OCI-LY1 (cell line): ENCODE results near the gene PRSS8.

Source experiments
- H2AFZ ChIP-seq: fragments of 200-600 bp; sonication (generic), shearing (Covaris generic); 2 replicates; pipeline ENCODE4 v1.6.0; 2014; ENCODE audit warnings: antibody characterized with exemption, mild to moderate bottlenecking, low read length
- H3F3A ChIP-seq: fragments of 200-600 bp; sonication (generic), shearing (Covaris generic); 2 replicates; pipeline ENCODE4 v1.6.0; 2014; ENCODE audit warnings: mild to moderate bottlenecking, antibody characterized with exemption, low read length, moderate library complexity; ENCODE audit not compliant: insufficient read depth
- H3K27ac ChIP-seq: fragments of 200-600 bp; sonication (generic); 2 replicates; pipeline ENCODE4 v1.5.1; 2014; ENCODE audit warnings: low read length, mixed run types, mild to moderate bottlenecking, low read depth; ENCODE audit not compliant: poor library complexity, severe bottlenecking
- H3K27me3 ChIP-seq: fragments of 200-600 bp; sonication (generic); 2 replicates; pipeline ENCODE4 v1.6.0; 2014; ENCODE audit warnings: antibody characterized with exemption, mild to moderate bottlenecking, low read length, moderate library complexity; ENCODE audit not compliant: insufficient read depth
- H3K36me3 ChIP-seq: fragments of 200-600 bp; sonication (generic); 2 replicates; pipeline ENCODE4 v1.6.1; 2014; ENCODE audit warnings: mild to moderate bottlenecking, antibody characterized with exemption, low read length, moderate library complexity, mixed read lengths; ENCODE audit not compliant: insufficient read depth
- H3K4me1 ChIP-seq: fragments of 200-600 bp; sonication (generic); 2 replicates; pipeline ENCODE4 v1.5.1; 2014; ENCODE audit warnings: mild to moderate bottlenecking, low read length, moderate library complexity; ENCODE audit not compliant: insufficient read depth, severe bottlenecking
- H3K4me2 ChIP-seq: fragments of 200-600 bp; sonication (generic), shearing (Covaris generic); 2 replicates; pipeline ENCODE4 v1.6.1; 2014; ENCODE audit warnings: low read length
- H3K4me3 ChIP-seq: fragments of 200-600 bp; sonication (generic); 2 replicates; pipeline ENCODE4 v1.5.1; 2014; ENCODE audit warnings: low read length, low read depth, mild to moderate bottlenecking, mixed read lengths; ENCODE audit not compliant: poor library complexity, severe bottlenecking
- H3K79me2 ChIP-seq: fragments of 200-600 bp; shearing (Covaris generic); 2 replicates; pipeline ENCODE4 v1.6.1; 2016; ENCODE audit warnings: mixed run types, low read length, mixed read lengths; ENCODE audit not compliant: insufficient read depth
- H3K9ac ChIP-seq: fragments of 200-600 bp; sonication (generic), shearing (Covaris generic); 2 replicates; pipeline ENCODE4 v1.6.1; 2014; ENCODE audit warnings: mild to moderate bottlenecking, low read length, mixed read lengths
- H3K9me2 ChIP-seq: fragments of 200-600 bp; sonication (generic), shearing (Covaris generic); 2 replicates; pipeline ENCODE4 v1.6.1; 2014; ENCODE audit warnings: low read depth, mild to moderate bottlenecking, low read length, mixed read lengths
- H3K9me3 ChIP-seq: fragments of 200-600 bp; shearing (Covaris generic); 2 replicates; pipeline ENCODE4 v1.6.1; 2014; ENCODE audit warnings: low read length, mixed read lengths
- H4K20me1 ChIP-seq: fragments of 200-600 bp; sonication (generic), shearing (Covaris generic); 2 replicates; pipeline ENCODE4 v1.6.0; 2016; ENCODE audit warnings: mild to moderate bottlenecking, low read length; ENCODE audit not compliant: insufficient read depth
- CTCF ChIP-seq: fragments of 200-600 bp; sonication (generic), shearing (Covaris generic); IDR thresholded peaks from 2 replicates; pipeline ENCODE4 v1.5.1; 2017; ENCODE audit warnings: mild to moderate bottlenecking, antibody characterized with exemption, low read length, moderate library complexity, mixed read lengths
- EZH2 ChIP-seq: fragments of 200-600 bp; sonication (generic), shearing (Covaris generic); IDR thresholded peaks from 2 replicates; pipeline ENCODE4 v1.8.0; 2017; ENCODE audit warnings: borderline replicate concordance, mixed run types, mild to moderate bottlenecking, antibody characterized with exemption, low read length, moderate library complexity, mixed read lengths

Gene PRSS8

GRCh38 chr16:31132303-31132979, 3.1 kb downstream of the PRSS8 start:
- no peaks in the 10 kb centered on the region for H3F3A ChIP-seq
- H3K27ac ChIP-seq, result no peak overlapping the region
- H3K9ac ChIP-seq, result no peak overlapping the region
- H3K4me3 ChIP-seq, result no peak overlapping the region
- H4K20me1 ChIP-seq, result no peaks in the 10 kb centered on the region
- H3K9me3 ChIP-seq, result no peaks in the 10 kb centered on the region
- no peaks in the 10 kb centered on the region for H3K9me2 ChIP-seq
- H3K36me3 ChIP-seq, result peaks cover 20% of the 10 kb centered on the region
- H3K79me2 ChIP-seq, result no peaks in the 10 kb centered on the region
- no peak overlapping the region for H3K4me2 ChIP-seq
- H2AFZ ChIP-seq, result no peak overlapping the region
- TF ChIP-seq CTCF, result no peak
- H3K27me3 ChIP-seq, result peaks cover 8% of the 10 kb centered on the region; the same call in 1 of the 2 replicates
- no peaks in the 10 kb centered on the region for H3K4me1 ChIP-seq

GRCh38 chr16:31131841-31132271, 3.7 kb downstream of the PRSS8 start:
- Histone ChIP-seq H3K27me3 (peaks cover 8% of the 10 kb centered on the region; the same call in 1 of the 2 replicates), H3K36me3 (peaks cover 26% of the 10 kb centered on the region), H3K27ac (no peak overlapping the region), H3K4me1 (no peaks in the 10 kb centered on the region), H2AFZ (no peak overlapping the region), H3K9me2 (no peaks in the 10 kb centered on the region), H3K9ac (no peak overlapping the region), H3K79me2 (no peaks in the 10 kb centered on the region), H3K4me2 (no peak overlapping the region), H3F3A (no peaks in the 10 kb centered on the region), H4K20me1 (no peaks in the 10 kb centered on the region), H3K9me3 (no peaks in the 10 kb centered on the region), H3K4me3 (no peak overlapping the region)
- TF ChIP-seq EZH2 (no peak), CTCF (no peak)

GRCh38 chr16:31131416-31131815, 4.1 kb downstream of the PRSS8 start:
- no peak overlapping the region for H3K27ac ChIP-seq
- H3K79me2 ChIP-seq, result no peaks in the 10 kb centered on the region
- TF ChIP-seq EZH2, result no peak
- H3K9me3 ChIP-seq, result no peaks in the 10 kb centered on the region
- no peak overlapping the region for H2AFZ ChIP-seq
- H3K9ac ChIP-seq, result no peak overlapping the region
- no peaks in the 10 kb centered on the region for H3K9me2 ChIP-seq
- H4K20me1 ChIP-seq, result no peaks in the 10 kb centered on the region
- no peaks in the 10 kb centered on the region for H3K4me1 ChIP-seq
- no peak overlapping the region for H3K4me3 ChIP-seq
- H3K4me2 ChIP-seq, result no peak overlapping the region
- H3K36me3 ChIP-seq, result peaks cover 26% of the 10 kb centered on the region
- H3K27me3 ChIP-seq, result peaks cover 5% of the 10 kb centered on the region; the same call in 1 of the 2 replicates
- H3F3A ChIP-seq, result no peaks in the 10 kb centered on the region

- no peaks in the 10 kb centered on the region for H3K9me2 ChIP-seq
- H3K4me2 ChIP-seq, result no peak overlapping the region
- no peaks in the 10 kb centered on the region for H3K79me2 ChIP-seq
- H3K27me3 ChIP-seq, result 0 out of 2 replicates have a peak, but pooled peaks cover under 1% of the 10 kb centered on the region
- H3K27ac ChIP-seq, result no peak overlapping the region
- no peak for TF ChIP-seq CTCF
- TF ChIP-seq EZH2, result no peak
- no peak overlapping the region for H3K4me3 ChIP-seq
- H3K4me1 ChIP-seq, result no peaks in the 10 kb centered on the region
- H3F3A ChIP-seq, result no peaks in the 10 kb centered on the region
- no peaks in the 10 kb centered on the region for H3K9me3 ChIP-seq
- no peak overlapping the region for H2AFZ ChIP-seq
- peaks cover 26% of the 10 kb centered on the region for H3K36me3 ChIP-seq
- H4K20me1 ChIP-seq, result no peaks in the 10 kb centered on the region
- no peak overlapping the region for H3K9ac ChIP-seq
Observed at GRCh38 chr16:31130899-31131298, 4.6 kb downstream of the PRSS8 start.
